Measurements from ENCODE around the gene SORCS1. TPM values are rescaled to one million over a fixed set of nuclear protein-coding genes. Genes with fewer than 3 reads are reported as not detected.
"Not testable (repeated sequence)": the region's sequence is repeated elsewhere in the genome, so short reads cannot be mapped to it uniquely, and the experiment has no call there.

Gene SORCS1
- total RNA-seq, 2 donors from 2014 or later, result 0.23 to 14.4 TPM

GRCh38 chr10:106931159-106931852 is 233.2 kb downstream of the SORCS1 start:
- no peaks in the 10 kb centered on the region for H3K9me3 ChIP-seq
- DNase-seq (ENCODE audit: low spot score), result no peak
- 52% methylated on average over 5 of the region's 5 CpGs for WGBS
- TF ChIP-seq POLR2AphosphoS5 (IDR thresholded peaks at IDR 0.05) (no peak), CTCF (IDR thresholded peaks at IDR 0.05) (no peak), POLR2A (IDR thresholded peaks at IDR 0.05) (no peak)
- H3K4me3 ChIP-seq, result no peak overlapping the region
- H3K27me3 ChIP-seq (replicated peaks; ENCODE audit: insufficient read depth), result no peaks in the 10 kb centered on the region
- intact Hi-C loops (cut with DNase I), result no loop called here
- H3K27ac ChIP-seq, result no peak overlapping the region
- no peaks in the 10 kb centered on the region for H3K36me3 ChIP-seq
- no peaks in the 10 kb centered on the region for H3K4me1 ChIP-seq (replicated peaks)

- TF ChIP-seq POLR2A (IDR thresholded peaks at IDR 0.05), result no peak
- TF ChIP-seq CTCF (IDR thresholded peaks at IDR 0.05), result no peak
- no peak for TF ChIP-seq POLR2AphosphoS5 (IDR thresholded peaks at IDR 0.05)
- Histone ChIP-seq H3K4me3 (no peak overlapping the region), H3K36me3 (no peaks in the 10 kb centered on the region), H3K9me3 (no peaks in the 10 kb centered on the region), H3K27ac (no peak overlapping the region), H3K4me1 (replicated peaks) (no peaks in the 10 kb centered on the region), H3K27me3 (replicated peaks; ENCODE audit: insufficient read depth) (no peaks in the 10 kb centered on the region)
- 59% methylated on average over 1 of the region's 1 CpG for whole genome bisulfite sequencing
- intact Hi-C loops (cut with DNase I), result no loop called here
- DNase-seq (ENCODE audit: low spot score), result no peak
Observed at GRCh38 chr10:106930751-106931150, 233.8 kb downstream of the SORCS1 start.

- TF ChIP-seq CTCF (IDR thresholded peaks at IDR 0.05), result no peak
- TF ChIP-seq POLR2A (IDR thresholded peaks at IDR 0.05), result no peak
- no peak for TF ChIP-seq POLR2AphosphoS5 (IDR thresholded peaks at IDR 0.05)
Observed at GRCh38 chr10:106929291-106929895, 235.1 kb downstream of the SORCS1 start.

GRCh38 chr10:106928151-106928550 is 236.4 kb downstream of the SORCS1 start:
- H3K36me3 ChIP-seq; DNase-seq (ENCODE audit: low spot score); H3K9me3 ChIP-seq; H3K4me1 ChIP-seq (replicated peaks); intact Hi-C loops (cut with DNase I); H3K27me3 ChIP-seq (replicated peaks; ENCODE audit: insufficient read depth); H3K27ac ChIP-seq; H3K4me3 ChIP-seq: not testable (repeated sequence)
- WGBS, result 91% methylated on average over 29 of the region's 33 CpGs

More at GRCh38 chr10:106929291-106929895, 235.1 kb downstream of the SORCS1 start:
- Histone ChIP-seq H3K4me1 (replicated peaks) (no peaks in the 10 kb centered on the region), H3K9me3 (no peaks in the 10 kb centered on the region), H3K27ac (no peak overlapping the region), H3K4me3 (no peak overlapping the region), H3K36me3 (no peaks in the 10 kb centered on the region), H3K27me3 (replicated peaks; ENCODE audit: insufficient read depth) (no peaks in the 10 kb centered on the region)
- no peak for DNase-seq (ENCODE audit: low spot score)
- intact Hi-C loops (cut with DNase I), result no loop called here
- 80% methylated on average over 6 of the region's 6 CpGs for WGBS

GRCh38 chr10:106925191-106925590 is 239.3 kb downstream of the SORCS1 start:
- no peak for TF ChIP-seq CTCF (IDR thresholded peaks at IDR 0.05)
- no peak for TF ChIP-seq POLR2AphosphoS5 (IDR thresholded peaks at IDR 0.05)
- TF ChIP-seq POLR2A (IDR thresholded peaks at IDR 0.05), result no peak
- H3K27me3 ChIP-seq (replicated peaks; ENCODE audit: insufficient read depth), result no peaks in the 10 kb centered on the region
- no peak overlapping the region for H3K4me3 ChIP-seq
- H3K4me1 ChIP-seq (replicated peaks), result no peaks in the 10 kb centered on the region
- no peak for DNase-seq (ENCODE audit: low spot score)
- intact Hi-C loops (cut with DNase I), result no loop called here
- no peaks in the 10 kb centered on the region for H3K36me3 ChIP-seq
- no peaks in the 10 kb centered on the region for H3K9me3 ChIP-seq
- H3K27ac ChIP-seq, result no peak overlapping the region

Measured in prostate gland (tissue), 2 donors.